Measurements from ENCODE around the gene CERS6. TPM values are rescaled to one million over a fixed set of nuclear protein-coding genes. Genes with fewer than 3 reads are reported as not detected.

CERS6 gene
- total and polyA plus RNA-seq, 2 of the 8 experiments (the other 6 are each of a cell fraction or from before 2014, with no cell fraction given) = 6.8 to 28.2 TPM

DNA sequence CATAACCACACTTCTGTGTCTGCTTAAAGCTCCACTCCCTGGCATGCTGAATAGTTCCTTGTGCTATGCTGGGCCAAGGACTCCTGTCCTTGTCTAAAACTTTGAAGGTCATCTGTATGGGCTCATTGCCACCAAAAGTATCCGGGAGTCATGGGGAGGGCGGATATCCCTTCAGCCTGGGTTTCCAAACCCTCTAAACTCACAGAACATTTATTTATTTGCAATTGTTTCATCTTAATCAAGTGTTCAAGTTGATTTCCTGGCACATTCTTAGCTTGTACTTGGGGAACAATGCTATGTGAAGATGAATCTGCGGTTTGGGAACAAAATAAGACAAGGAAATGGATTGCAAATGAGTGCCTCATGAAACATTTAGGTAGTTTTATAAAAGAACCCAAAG, 348.1 kb downstream of the CERS6 start:
- POLR2A ChIA-PET (ENCODE audit: partially characterized antibody) = no interaction called here
- H3K9me3 ChIP-seq (ENCODE audit: insufficient read depth in 2 of 2, low read depth in 1 of 2, low read length in 1 of 2) = no peaks in the 10 kb centered on the region
- no peak overlapping the region for H2BK120ac ChIP-seq (replicated peaks; ENCODE audit: low read depth, low read length)
- H3K36me3 ChIP-seq (ENCODE audit: control insufficient read depth in 2 of 4, insufficient read depth in 4 of 4, low read length in 3 of 4) = no peaks in the 10 kb centered on the region
- no peaks in the 10 kb centered on the region for H3K79me2 ChIP-seq (ENCODE audit: control insufficient read depth in 1 of 2, insufficient read depth in 2 of 2, low read length in 2 of 2)
- H3K4me2 ChIP-seq (ENCODE audit: insufficient read depth in 1 of 2, low read depth in 2 of 2, low read length in 2 of 2) = no peak overlapping the region
- no peak overlapping the region for H4K5ac ChIP-seq (ENCODE audit: insufficient read length, low read depth, low read length)
- H2BK12ac ChIP-seq (ENCODE audit: low read depth, low read length) = no peak overlapping the region
- TF ChIP-seq GABPA (IDR thresholded peaks at IDR 0.05; ENCODE audit: borderline replicate concordance, insufficient read depth, low read length) = no peak
- no peak overlapping the region for H3K56ac ChIP-seq (replicated peaks; ENCODE audit: insufficient read length, low read depth, low read length)
- CTCF ChIA-PET (ENCODE audit: partially characterized antibody) = interaction anchor here (0.6 to 2.0 kb wide), 2 partner anchors 30 to 424 kb away, joined by 4 to 5 read pairs; no protein-coding TSS in a partner anchor
- no peak overlapping the region for H2AFZ ChIP-seq (ENCODE audit: low read length)
- no peak overlapping the region for H2BK15ac ChIP-seq (ENCODE audit: low read length)
- H3K23ac ChIP-seq (ENCODE audit: insufficient read length) = no peak overlapping the region
- no peak overlapping the region for H3K9ac ChIP-seq (replicated peaks in 1 of 4; ENCODE audit: extremely low read depth in 1 of 4, low read depth in 3 of 4, low read length in 3 of 4)
- H3K27ac ChIP-seq (ENCODE audit: low read depth, low read length) = no peak overlapping the region
- DNase-seq (ENCODE audit: low read depth in 1 of 2, low spot score in 2 of 2) (no peak), FAIRE-seq (no peak)
- no peaks in the 10 kb centered on the region for H3K79me1 ChIP-seq (ENCODE audit: low read depth, low read length)
- H3K4ac ChIP-seq (replicated peaks; ENCODE audit: insufficient read length, low read depth, low read length) = no peak overlapping the region
- no peaks in the 10 kb centered on the region for H3K27me3 ChIP-seq (replicated peaks in 1 of 4; ENCODE audit: control insufficient read depth in 3 of 4, extremely low read depth in 1 of 4, insufficient read depth in 3 of 4, low read length in 3 of 4)
- no peak overlapping the region for H3K18ac ChIP-seq (ENCODE audit: extremely low read depth, low read length)
- H3K14ac ChIP-seq (ENCODE audit: insufficient read length) = no peak overlapping the region
- no peak overlapping the region for H4K91ac ChIP-seq (replicated peaks; ENCODE audit: insufficient read length, low read length)
- H3K23me2 ChIP-seq (ENCODE audit: low read depth, low read length) = no peaks in the 10 kb centered on the region
- H4K20me1 ChIP-seq (replicated peaks in 1 of 2; ENCODE audit: control insufficient read depth in 1 of 2, insufficient read depth in 2 of 2, low read length in 2 of 2) = no peaks in the 10 kb centered on the region
- no peak overlapping the region for H2BK5ac ChIP-seq (ENCODE audit: low read depth, low read length)
- H4K8ac ChIP-seq (ENCODE audit: extremely low read depth, insufficient read depth, low read length) = no peak overlapping the region
- 88% methylated on average over 3 of the region's 3 CpGs; no CpG with 5 or more reads in 1 of the 2 experiments for WGBS, 2 experiments (ENCODE audit: extremely low coverage in 1 of 2, insufficient coverage in 1 of 2, insufficient read length in 1 of 2, insufficient replicate concordance in 2 of 2, low coverage in 1 of 2, low lambda C conversion rate in 2 of 2, missing lambda C conversion rate in 1 of 2)
- no peak overlapping the region for H2BK20ac ChIP-seq (ENCODE audit: low read length)
- no peak overlapping the region for H3K4me3 ChIP-seq (ENCODE audit: extremely low read depth in 1 of 4, insufficient read depth in 2 of 4, low read depth in 3 of 4, low read length in 4 of 4)
- no peak overlapping the region for H2AK5ac ChIP-seq (ENCODE audit: low read depth, low read length)
- H3K4me1 ChIP-seq (replicated peaks in 1 of 4; ENCODE audit: control insufficient read depth in 3 of 4, insufficient read depth in 4 of 4, low read length in 3 of 4) = peaks cover 1 to 15% (median 8%) of the 10 kb centered on the region in 4 experiments; a peak in 5 of 7 replicates
